ENCODE data around the gene MED25.

GRCh38 chr19:49790866-49791265 lies 27.2 kb upstream of the MED25 start:
- TF ChIP-seq, protein P1, sequence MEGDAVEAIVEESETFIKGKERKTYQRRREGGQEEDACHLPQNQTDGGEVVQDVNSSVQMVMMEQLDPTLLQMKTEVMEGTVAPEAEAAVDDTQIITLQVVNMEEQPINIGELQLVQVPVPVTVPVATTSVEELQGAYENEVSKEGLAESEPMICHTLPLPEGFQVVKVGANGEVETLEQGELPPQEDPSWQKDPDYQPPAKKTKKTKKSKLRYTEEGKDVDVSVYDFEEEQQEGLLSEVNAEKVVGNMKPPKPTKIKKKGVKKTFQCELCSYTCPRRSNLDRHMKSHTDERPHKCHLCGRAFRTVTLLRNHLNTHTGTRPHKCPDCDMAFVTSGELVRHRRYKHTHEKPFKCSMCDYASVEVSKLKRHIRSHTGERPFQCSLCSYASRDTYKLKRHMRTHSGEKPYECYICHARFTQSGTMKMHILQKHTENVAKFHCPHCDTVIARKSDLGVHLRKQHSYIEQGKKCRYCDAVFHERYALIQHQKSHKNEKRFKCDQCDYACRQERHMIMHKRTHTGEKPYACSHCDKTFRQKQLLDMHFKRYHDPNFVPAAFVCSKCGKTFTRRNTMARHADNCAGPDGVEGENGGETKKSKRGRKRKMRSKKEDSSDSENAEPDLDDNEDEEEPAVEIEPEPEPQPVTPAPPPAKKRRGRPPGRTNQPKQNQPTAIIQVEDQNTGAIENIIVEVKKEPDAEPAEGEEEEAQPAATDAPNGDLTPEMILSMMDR (IDR thresholded peaks at IDR 0.05; ENCODE audit: low read depth, low read length) = no peak
- TF ChIP-seq MYC (IDR thresholded peaks at IDR 0.05; ENCODE audit: low read depth, low read length) (no peak), POLR2A (IDR thresholded peaks at IDR 0.05; ENCODE audit: extremely low read depth, insufficient read length) (no peak), MAX (IDR thresholded peaks at IDR 0.05; ENCODE audit: low read depth, low read length) (no peak)
